ENCODE results near the gene HACD2.
"Not testable (repeated sequence)": the region's sequence is repeated elsewhere in the genome, so short reads cannot be mapped to it uniquely, and the experiment has no call there.

The HACD2 gene

DNA sequence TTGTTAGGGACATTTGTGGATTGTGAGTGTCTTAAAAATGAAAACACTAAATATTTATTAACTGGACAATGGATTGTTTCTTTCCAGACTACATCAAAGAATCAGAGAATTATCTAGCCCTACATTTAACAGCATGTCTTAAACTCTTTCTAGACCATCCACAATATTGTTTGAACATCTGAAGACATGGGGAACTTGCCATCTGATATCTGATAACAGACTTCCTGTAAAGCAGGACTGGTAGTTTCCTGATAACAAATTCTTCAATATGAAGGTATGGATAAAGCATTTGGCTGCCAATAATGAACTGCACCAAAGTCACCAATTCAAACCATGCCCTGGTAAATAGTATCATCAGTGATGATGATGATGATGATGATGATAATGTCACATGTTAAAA lies 26.2 kb upstream of the HACD2 start:
- TF ChIP-seq CTCF (conservative IDR thresholded peaks at IDR 0.05; ENCODE audit: low read depth, low read length), result no peak
- no peak overlapping the region for H3K4me3 ChIP-seq (ENCODE audit: low read depth, low read length)
- no peak for DNase-seq (ENCODE audit: low read depth)

DNA sequence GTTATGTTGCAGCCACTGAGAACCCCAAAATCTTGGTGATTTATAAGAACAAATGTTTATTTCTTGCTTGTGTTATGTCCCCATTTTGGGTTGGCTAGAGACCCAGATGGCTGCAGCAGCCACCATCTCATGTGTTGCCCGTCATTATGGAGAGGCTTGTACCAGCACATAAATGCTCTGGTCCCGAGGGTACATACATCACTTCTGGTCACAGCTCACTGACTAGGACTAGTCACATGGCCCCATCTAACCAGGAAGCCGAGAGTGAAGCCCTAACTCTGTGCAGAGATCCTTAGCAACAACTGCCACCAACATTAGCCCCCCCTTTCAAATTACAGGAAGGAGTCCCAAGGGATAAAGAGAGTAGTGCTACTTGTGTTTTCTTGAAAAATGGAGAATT lies 25.5 kb upstream of the HACD2 start:
- H3K4me3 ChIP-seq (ENCODE audit: low read depth, low read length), result no peak overlapping the region
- TF ChIP-seq CTCF (conservative IDR thresholded peaks at IDR 0.05; ENCODE audit: low read depth, low read length), result no peak
- no peak for DNase-seq (ENCODE audit: low read depth)

GRCh38 chr3:123609063-123609462 lies 24.2 kb upstream of the HACD2 start:
- DNase-seq (ENCODE audit: low read depth), result no peak
- no peak overlapping the region for H3K4me3 ChIP-seq (ENCODE audit: low read depth, low read length)
- TF ChIP-seq CTCF (conservative IDR thresholded peaks at IDR 0.05; ENCODE audit: low read depth, low read length), result no peak

- no peak overlapping the region for H3K4me3 ChIP-seq (ENCODE audit: low read depth, low read length)
- TF ChIP-seq CTCF (conservative IDR thresholded peaks at IDR 0.05; ENCODE audit: low read depth, low read length), result no peak
- DNase-seq (ENCODE audit: low read depth), result no peak
Observed at GRCh38 chr3:123608263-123608937, 23.5 kb upstream of the HACD2 start.

GRCh38 chr3:123606527-123606926 lies 21.7 kb upstream of the HACD2 start:
- no peak overlapping the region for H3K4me3 ChIP-seq (ENCODE audit: low read depth, low read length)
- no peak for DNase-seq (ENCODE audit: low read depth)
- TF ChIP-seq CTCF (conservative IDR thresholded peaks at IDR 0.05; ENCODE audit: low read depth, low read length), result no peak

- no peak for DNase-seq (ENCODE audit: low read depth)
- H3K4me3 ChIP-seq (ENCODE audit: low read depth, low read length), result no peak overlapping the region
- no peak for TF ChIP-seq CTCF (conservative IDR thresholded peaks at IDR 0.05; ENCODE audit: low read depth, low read length)
Observed at GRCh38 chr3:123605789-123606234, 21.0 kb upstream of the HACD2 start.

- DNase-seq (ENCODE audit: low read depth); H3K4me3 ChIP-seq (ENCODE audit: low read depth, low read length): not testable (repeated sequence)
Observed at GRCh38 chr3:123603153-123603552, 18.3 kb upstream of the HACD2 start.

Data from choroid plexus epithelial cell (primary cell).